Measurements from ENCODE around the gene FNDC10.
A peak's percentile ranks its signal among the peaks of the same experiment; 100 is the strongest.

- TF ChIP-seq POLR2AphosphoS2 (IDR thresholded peaks at IDR 0.05; ENCODE audit: low read length) (no peak), PRDM10 (IDR thresholded peaks at IDR 0.05; ENCODE audit: partially characterized antibody) (no peak), CREM (IDR thresholded peaks at IDR 0.05; ENCODE audit: low read depth) (no peak), POLR2A (conservative IDR thresholded peaks at IDR 0.05) (no peak), FOXO4 (CRISPR knock-in tag; IDR thresholded peaks at IDR 0.05) (no peak), ZSCAN32 (CRISPR knock-in tag; IDR thresholded peaks at IDR 0.05) (no peak), POLR2AphosphoS5 (IDR thresholded peaks at IDR 0.05; ENCODE audit: control insufficient read depth, insufficient read depth, low read depth, low read length) (no peak)
- TF ChIP-seq, protein P1, sequence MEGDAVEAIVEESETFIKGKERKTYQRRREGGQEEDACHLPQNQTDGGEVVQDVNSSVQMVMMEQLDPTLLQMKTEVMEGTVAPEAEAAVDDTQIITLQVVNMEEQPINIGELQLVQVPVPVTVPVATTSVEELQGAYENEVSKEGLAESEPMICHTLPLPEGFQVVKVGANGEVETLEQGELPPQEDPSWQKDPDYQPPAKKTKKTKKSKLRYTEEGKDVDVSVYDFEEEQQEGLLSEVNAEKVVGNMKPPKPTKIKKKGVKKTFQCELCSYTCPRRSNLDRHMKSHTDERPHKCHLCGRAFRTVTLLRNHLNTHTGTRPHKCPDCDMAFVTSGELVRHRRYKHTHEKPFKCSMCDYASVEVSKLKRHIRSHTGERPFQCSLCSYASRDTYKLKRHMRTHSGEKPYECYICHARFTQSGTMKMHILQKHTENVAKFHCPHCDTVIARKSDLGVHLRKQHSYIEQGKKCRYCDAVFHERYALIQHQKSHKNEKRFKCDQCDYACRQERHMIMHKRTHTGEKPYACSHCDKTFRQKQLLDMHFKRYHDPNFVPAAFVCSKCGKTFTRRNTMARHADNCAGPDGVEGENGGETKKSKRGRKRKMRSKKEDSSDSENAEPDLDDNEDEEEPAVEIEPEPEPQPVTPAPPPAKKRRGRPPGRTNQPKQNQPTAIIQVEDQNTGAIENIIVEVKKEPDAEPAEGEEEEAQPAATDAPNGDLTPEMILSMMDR (IDR thresholded peaks at IDR 0.05 in 2 of 3, conservative IDR thresholded peaks at IDR 0.05 in 1 of 3; ENCODE audit: insufficient read depth in 2 of 3, low read depth in 1 of 3, low read length in 3 of 3) = peak; percentile 72 to 75 (median 73)
- TF ChIP-seq, protein P2, sequence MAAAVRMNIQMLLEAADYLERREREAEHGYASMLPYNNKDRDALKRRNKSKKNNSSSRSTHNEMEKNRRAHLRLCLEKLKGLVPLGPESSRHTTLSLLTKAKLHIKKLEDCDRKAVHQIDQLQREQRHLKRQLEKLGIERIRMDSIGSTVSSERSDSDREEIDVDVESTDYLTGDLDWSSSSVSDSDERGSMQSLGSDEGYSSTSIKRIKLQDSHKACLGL (CRISPR knock-in tag; IDR thresholded peaks at IDR 0.05; ENCODE audit: borderline replicate concordance, poor library complexity, severe bottlenecking) = no peak
These were observed 20.0 kb upstream of the FNDC10 start for GRCh38 chr1:1619917-1620361.

Data from K562 (cell line).